Vagina (tissue), 2 donors: Measurements from ENCODE around the gene KCNQ4. TPM values are rescaled to one million over a fixed set of nuclear protein-coding genes. Genes with fewer than 3 reads are reported as not detected.

ENCODE experiments used
- DNase-seq, 2 donors: peaks; one replicate each; pipeline ENCODE4 v3.0.0-alpha.2; 2017; ENCODE audit errors: extremely low spot score in 2 of 2
- H3K27ac ChIP-seq: fragments of 200-600 bp; sonication (generic); one replicate; pipeline ENCODE4 v1.5.1; 2019
- H3K27me3 ChIP-seq: fragments of 200-600 bp; sonication (generic); one replicate; pipeline ENCODE4 v1.5.1; 2019
- H3K36me3 ChIP-seq, 2 donors: fragments of 200-600 bp; sonication (generic); one replicate each; pipeline ENCODE4 v1.5.1; 2017 to 2019
- H3K4me1 ChIP-seq: fragments of 200-600 bp; sonication (generic); one replicate; pipeline ENCODE4 v1.5.1; 2019
- H3K4me3 ChIP-seq, 2 donors: fragments of 200-600 bp; sonication (generic); 1 replicate in 1 of 2; 2 replicates in 1 of 2; pipeline ENCODE4 v1.5.1; 2016 to 2019
- H3K9me3 ChIP-seq: fragments of 200-600 bp; sonication (generic); one replicate; pipeline ENCODE4 v1.5.1; 2019
- POLR2A ChIP-seq, 2 donors: fragments of 450-650 bp; IDR thresholded peaks; one replicate each; pipeline ENCODE4 v1.6.1; 2017; ENCODE audit warnings: antibody characterized with exemption in 2 of 2, mild to moderate bottlenecking in 2 of 2, moderate library complexity in 2 of 2
- POLR2AphosphoS5 ChIP-seq, 2 donors: sonication (generic); formaldehyde crosslinking; IDR thresholded peaks; one replicate each; pipeline ENCODE4 v1.9.0; 2017; ENCODE audit warnings: antibody characterized with exemption in 2 of 2, mild to moderate bottlenecking in 2 of 2, low read depth in 1 of 2; ENCODE audit not compliant: insufficient read depth in 1 of 2
- intact Hi-C: fragments of 100-400 bp; cut with DNase I; formaldehyde crosslinking; loops from one replicate; pipeline ENCODE4 v1.15.1; 2023
- total RNA-seq: library from RNA; depleted of rRNA; stranded (reverse); fragments of >200 nt; gene quantifications from one replicate; pipeline ENCODE4 v1.2.3, GENCODE V29; 2016
- TF ChIP-seq, protein P1 (sequence below), 3 experiments: fragments of 450-650 bp in 2 of 3; fragments of 200-600 bp in 1 of 3; sonication (generic) in 1 of 3; IDR thresholded peaks; one replicate each; pipeline ENCODE4 v1.5.1; 2017 to 2019; ENCODE audit warnings: antibody characterized with exemption in 3 of 3, mild to moderate bottlenecking in 2 of 3, moderate library complexity in 2 of 3

The KCNQ4 gene
- total RNA-seq, 1 donor from 2014 or later: 2.0 TPM

DNA sequence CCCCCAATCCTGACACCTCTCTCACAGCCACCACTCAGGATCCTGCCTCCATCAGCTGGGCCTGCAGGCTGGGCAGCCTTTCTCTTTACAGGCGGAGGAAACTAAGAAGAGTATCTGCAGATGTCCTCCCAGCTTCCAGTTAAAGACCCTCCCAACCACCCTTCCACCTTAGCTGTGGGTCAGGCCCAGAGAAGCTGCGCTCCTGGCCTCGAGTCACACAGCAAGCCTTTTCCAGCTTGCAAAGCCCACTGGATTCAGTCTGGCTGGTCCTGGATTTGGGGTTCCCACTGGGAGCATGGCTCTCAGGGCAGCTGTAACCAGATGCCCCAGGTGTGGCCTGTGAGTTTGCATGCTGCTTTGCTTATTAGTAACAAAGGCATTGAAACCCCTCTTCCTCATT is 19.9 kb downstream of the KCNQ4 start:
- Histone ChIP-seq H3K27ac (peak overlapping the region; percentile 86), H3K4me1 (peaks cover 50% of the 10 kb centered on the region), H3K4me3 (no peak overlapping the region)

DNA sequence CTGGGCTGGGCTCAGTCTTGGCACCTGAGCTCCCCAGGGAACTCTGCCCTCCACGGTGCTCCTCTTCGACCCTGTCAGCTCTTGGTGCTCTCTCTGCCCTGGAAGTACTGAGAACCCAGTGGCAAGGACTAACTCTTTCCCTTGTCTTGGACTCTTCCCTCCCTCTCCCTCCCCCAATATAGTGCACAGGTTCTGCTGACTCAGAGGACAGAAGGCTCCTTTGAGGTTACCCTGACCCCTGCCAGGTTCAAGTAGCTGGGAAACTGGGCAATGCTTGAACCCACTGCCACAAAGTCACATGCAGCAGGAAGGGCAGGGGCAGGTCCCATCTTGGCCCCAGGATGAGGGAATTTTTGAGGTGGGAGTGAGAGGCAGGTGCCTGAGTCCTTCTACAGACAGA is 20.3 kb downstream of the KCNQ4 start:
- Histone ChIP-seq H3K9me3 (no peaks in the 10 kb centered on the region), H3K27ac (no peak overlapping the region), H3K27me3 (no peaks in the 10 kb centered on the region), H3K4me1 (peaks cover 50% of the 10 kb centered on the region), H3K36me3 (no peaks in the 10 kb centered on the region), H3K4me3 (no peak overlapping the region)
- TF ChIP-seq, protein P1, sequence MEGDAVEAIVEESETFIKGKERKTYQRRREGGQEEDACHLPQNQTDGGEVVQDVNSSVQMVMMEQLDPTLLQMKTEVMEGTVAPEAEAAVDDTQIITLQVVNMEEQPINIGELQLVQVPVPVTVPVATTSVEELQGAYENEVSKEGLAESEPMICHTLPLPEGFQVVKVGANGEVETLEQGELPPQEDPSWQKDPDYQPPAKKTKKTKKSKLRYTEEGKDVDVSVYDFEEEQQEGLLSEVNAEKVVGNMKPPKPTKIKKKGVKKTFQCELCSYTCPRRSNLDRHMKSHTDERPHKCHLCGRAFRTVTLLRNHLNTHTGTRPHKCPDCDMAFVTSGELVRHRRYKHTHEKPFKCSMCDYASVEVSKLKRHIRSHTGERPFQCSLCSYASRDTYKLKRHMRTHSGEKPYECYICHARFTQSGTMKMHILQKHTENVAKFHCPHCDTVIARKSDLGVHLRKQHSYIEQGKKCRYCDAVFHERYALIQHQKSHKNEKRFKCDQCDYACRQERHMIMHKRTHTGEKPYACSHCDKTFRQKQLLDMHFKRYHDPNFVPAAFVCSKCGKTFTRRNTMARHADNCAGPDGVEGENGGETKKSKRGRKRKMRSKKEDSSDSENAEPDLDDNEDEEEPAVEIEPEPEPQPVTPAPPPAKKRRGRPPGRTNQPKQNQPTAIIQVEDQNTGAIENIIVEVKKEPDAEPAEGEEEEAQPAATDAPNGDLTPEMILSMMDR (IDR thresholded peaks at IDR 0.05): no peak
- TF ChIP-seq POLR2AphosphoS5 (IDR thresholded peaks at IDR 0.05; ENCODE audit: insufficient read depth in 1 of 2, low read depth in 1 of 2) (no peak), POLR2A (IDR thresholded peaks at IDR 0.05) (no peak)
- DNase-seq: no peak
- intact Hi-C loops: no loop called here

More for the DNA sequence above, 19.9 kb downstream of the KCNQ4 start:
- Histone ChIP-seq H3K9me3 (no peaks in the 10 kb centered on the region), H3K27me3 (no peaks in the 10 kb centered on the region), H3K36me3 (no peaks in the 10 kb centered on the region)
- DNase-seq: no peak
- no peak for TF ChIP-seq POLR2AphosphoS5 (IDR thresholded peaks at IDR 0.05; ENCODE audit: insufficient read depth in 1 of 2, low read depth in 1 of 2)
- TF ChIP-seq POLR2A (IDR thresholded peaks at IDR 0.05): no peak
- intact Hi-C loops: no loop called here

DNA sequence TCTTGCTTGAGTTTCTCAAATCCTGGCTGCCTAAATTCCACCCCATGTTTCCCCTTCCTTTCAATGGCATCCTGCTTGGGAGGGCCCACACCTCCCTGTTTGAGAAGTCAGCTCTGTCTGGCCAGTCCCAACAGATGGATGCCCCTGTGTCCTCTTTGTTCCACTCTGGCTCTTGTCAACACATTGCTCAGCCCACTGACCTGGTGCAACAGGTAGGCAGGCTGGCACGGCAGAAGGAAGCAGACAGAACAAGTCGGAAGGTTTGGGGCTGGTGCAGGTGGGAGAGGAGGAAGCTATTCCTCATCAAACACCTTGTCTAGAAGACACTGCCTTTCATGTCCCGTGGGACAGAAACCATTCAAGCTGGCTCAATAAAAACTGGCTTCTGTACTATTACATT is 22.7 kb downstream of the KCNQ4 start:
- Histone ChIP-seq H3K27me3 (no peaks in the 10 kb centered on the region), H3K9me3 (no peaks in the 10 kb centered on the region), H3K4me3 (no peak overlapping the region), H3K4me1 (peaks cover 29% of the 10 kb centered on the region), H3K36me3 (no peaks in the 10 kb centered on the region), H3K27ac (peak overlapping the region; percentile 27)
- TF ChIP-seq POLR2AphosphoS5 (IDR thresholded peaks at IDR 0.05; ENCODE audit: insufficient read depth in 1 of 2, low read depth in 1 of 2): no peak
- TF ChIP-seq, protein P1 (IDR thresholded peaks at IDR 0.05): no peak
- TF ChIP-seq POLR2A (IDR thresholded peaks at IDR 0.05): no peak
- intact Hi-C loops: no loop called here
- DNase-seq: no peak

DNA sequence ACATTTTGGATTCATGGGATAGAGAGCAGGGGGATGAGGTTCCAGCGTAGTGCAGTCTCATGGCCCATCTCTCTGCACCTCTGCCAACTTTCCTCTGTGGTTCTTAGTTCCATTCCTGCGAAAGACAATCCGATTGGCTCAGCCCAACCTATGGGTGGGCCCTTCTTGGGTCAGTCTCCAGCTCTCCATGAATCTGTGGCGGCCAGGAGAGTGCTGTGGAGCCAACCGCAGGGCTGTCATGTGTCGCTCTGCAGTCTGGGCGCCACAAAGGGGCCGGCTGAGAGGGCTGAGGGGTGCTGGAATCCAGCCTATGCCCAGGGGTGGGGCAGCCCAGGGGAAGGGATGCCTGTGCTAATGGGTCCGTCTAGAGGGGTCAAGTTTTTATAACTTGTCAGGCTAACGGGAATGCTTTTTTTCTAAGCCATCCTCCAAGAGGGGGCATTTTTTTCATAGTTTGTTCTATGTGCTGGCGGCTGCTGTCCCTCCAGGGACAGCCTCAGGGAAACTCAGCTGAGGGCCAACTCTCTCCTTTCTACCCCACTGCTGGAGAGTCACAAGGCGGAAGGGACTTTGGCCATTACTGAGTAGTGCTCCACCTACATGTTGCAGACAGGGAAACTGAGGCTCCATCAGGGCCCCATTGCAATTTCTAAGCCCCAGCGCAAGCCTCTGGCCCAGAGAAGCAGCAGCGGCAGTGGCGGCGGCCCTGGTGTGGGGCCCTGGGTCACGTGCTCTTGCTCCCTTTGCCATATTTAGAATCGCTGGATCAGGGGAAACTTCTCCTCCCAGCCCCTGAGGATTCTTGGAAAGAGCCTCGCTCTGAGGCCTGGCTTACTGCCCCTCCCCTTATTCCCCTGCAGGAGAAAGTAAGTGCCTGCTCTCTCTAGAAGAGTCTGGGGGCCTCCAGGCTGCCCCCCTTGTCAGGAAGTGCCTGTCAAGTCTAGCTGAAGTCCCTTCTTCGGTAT is 23.4 kb downstream of the KCNQ4 start:
- no peak for DNase-seq
- no peaks in the 10 kb centered on the region for H3K27me3 ChIP-seq
- peak overlapping the region; percentile 68 for H3K27ac ChIP-seq
- TF ChIP-seq, protein P1 (IDR thresholded peaks at IDR 0.05): no peak
- peak in 1 of 2 donors; percentile 26 for TF ChIP-seq POLR2AphosphoS5 (IDR thresholded peaks at IDR 0.05; ENCODE audit: insufficient read depth in 1 of 2, low read depth in 1 of 2)
- peaks cover 22% of the 10 kb centered on the region for H3K4me1 ChIP-seq
- no peak overlapping the region for H3K4me3 ChIP-seq
- H3K36me3 ChIP-seq: no peaks in the 10 kb centered on the region
- no peaks in the 10 kb centered on the region for H3K9me3 ChIP-seq
- intact Hi-C loops: no loop called here

DNA sequence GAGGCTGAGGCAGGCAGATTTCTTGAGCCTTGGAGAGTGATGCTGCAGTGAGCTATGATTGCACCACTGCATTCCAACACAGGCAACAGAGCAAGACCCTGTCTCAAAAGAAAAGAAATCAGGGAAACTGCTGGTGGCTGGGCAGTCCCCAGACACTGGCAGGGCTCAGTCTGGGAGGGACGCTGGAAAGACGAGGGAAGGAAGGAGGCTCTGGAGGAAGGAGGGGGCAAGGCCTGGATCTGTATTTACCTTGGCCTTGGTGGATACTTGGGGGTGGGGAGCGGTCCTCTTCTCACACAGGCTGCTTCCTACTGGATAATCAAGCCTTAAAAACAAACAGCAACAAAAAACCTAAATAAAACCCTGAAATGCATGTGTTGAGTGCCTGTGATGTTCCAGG is 24.4 kb downstream of the KCNQ4 start:
- H3K4me1 ChIP-seq: peaks cover 14% of the 10 kb centered on the region
- peak overlapping the region; percentile 68 for H3K27ac ChIP-seq
- intact Hi-C loops: no loop called here
- no peaks in the 10 kb centered on the region for H3K9me3 ChIP-seq
- no peaks in the 10 kb centered on the region for H3K36me3 ChIP-seq
- H3K4me3 ChIP-seq: no peak overlapping the region
- TF ChIP-seq POLR2A (IDR thresholded peaks at IDR 0.05) (no peak), POLR2AphosphoS5 (IDR thresholded peaks at IDR 0.05; ENCODE audit: insufficient read depth in 1 of 2, low read depth in 1 of 2) (no peak)
- TF ChIP-seq, protein P1 (IDR thresholded peaks at IDR 0.05): no peak
- H3K27me3 ChIP-seq: no peaks in the 10 kb centered on the region
- no peak for DNase-seq
